GM20431 (cell line): ENCODE data around the gene AHRR.

Source experiments
- in situ Hi-C: fragments of 300-500 bp; cut with MseI, MboI; formaldehyde crosslinking; loops from one replicate; pipeline ENCODE4 v1.15.0; 2020; ENCODE audit warnings: low sequenced_read_pairs; ENCODE audit not compliant: unreplicated experiment

Gene AHRR

GRCh38 chr5:343461-344401, 22.2 kb downstream of the AHRR start:
- in situ Hi-C loops, result no loop called here

GRCh38 chr5:344668-345067, 23.2 kb downstream of the AHRR start:
- in situ Hi-C loops, result no loop called here

- in situ Hi-C loops, result no loop called here
Observed at GRCh38 chr5:345404-346195, 24.1 kb downstream of the AHRR start.

DNA sequence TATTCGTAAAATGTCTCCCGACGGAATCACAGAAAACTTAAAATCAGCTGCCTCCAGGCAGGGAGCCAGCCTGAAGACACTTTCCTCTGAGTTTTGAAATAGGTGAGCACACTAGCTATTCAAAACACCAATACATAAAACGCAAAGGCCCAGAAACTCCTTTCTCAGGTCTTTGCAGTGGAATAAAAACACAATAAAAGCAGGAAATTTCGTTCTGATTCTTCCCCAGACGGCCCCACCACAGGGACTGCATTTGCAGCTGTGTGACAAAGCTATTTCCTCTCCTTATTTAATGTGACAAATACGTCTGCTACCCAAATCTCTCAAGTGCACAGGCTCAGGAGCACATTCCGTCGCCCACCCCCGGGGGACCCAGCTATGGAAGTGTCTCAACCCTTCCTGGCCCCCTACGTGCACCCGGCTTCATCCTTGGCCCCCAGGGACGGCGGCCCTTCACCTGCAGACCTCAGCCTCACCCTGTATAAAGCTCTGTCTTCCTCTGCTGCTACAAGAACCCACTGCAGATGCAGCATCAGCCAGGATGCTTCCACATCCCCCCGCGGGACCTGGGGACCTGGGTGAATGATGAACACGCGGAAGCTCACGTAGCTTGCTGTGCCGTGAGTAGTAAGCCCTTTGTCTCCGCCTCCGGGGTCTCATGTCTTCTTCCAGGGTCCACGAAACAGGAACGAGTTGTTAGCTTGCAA, 24.9 kb downstream of the AHRR start:
- in situ Hi-C loops, result no loop called here

DNA sequence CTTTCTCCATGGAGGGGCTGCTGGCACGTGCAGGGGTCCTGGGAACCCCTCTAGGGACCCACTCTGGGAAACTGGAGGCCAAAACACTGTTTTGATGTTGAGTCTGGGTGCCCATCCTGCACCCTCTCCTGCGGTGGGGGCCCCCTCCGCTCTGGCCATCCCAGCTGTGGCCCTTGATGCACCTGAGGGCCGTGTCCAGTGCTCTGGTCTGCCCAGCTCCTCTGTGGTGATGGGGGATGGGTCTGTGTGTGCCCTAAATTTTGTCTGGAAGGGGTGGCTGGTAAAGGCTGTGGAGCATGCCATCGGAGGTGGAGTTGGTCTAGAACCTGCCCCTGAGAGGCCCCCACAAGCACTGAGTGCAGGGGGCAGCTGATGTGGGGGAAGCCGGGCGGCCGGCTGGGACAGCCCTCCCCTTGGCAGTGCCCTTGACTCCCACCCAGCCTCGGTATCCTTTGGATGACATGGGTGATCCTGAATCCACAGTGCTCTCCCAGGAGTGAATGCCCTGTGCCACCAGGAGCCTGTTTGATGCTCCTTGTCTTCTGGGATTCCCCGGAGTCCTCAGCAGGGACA, 26.3 kb downstream of the AHRR start:
- in situ Hi-C loops, result no loop called here

GRCh38 chr5:348726-349125, 27.2 kb downstream of the AHRR start:
- in situ Hi-C loops, result no loop called here

- in situ Hi-C loops, result no loop called here
Observed at GRCh38 chr5:350355-350754, 28.8 kb downstream of the AHRR start.

DNA sequence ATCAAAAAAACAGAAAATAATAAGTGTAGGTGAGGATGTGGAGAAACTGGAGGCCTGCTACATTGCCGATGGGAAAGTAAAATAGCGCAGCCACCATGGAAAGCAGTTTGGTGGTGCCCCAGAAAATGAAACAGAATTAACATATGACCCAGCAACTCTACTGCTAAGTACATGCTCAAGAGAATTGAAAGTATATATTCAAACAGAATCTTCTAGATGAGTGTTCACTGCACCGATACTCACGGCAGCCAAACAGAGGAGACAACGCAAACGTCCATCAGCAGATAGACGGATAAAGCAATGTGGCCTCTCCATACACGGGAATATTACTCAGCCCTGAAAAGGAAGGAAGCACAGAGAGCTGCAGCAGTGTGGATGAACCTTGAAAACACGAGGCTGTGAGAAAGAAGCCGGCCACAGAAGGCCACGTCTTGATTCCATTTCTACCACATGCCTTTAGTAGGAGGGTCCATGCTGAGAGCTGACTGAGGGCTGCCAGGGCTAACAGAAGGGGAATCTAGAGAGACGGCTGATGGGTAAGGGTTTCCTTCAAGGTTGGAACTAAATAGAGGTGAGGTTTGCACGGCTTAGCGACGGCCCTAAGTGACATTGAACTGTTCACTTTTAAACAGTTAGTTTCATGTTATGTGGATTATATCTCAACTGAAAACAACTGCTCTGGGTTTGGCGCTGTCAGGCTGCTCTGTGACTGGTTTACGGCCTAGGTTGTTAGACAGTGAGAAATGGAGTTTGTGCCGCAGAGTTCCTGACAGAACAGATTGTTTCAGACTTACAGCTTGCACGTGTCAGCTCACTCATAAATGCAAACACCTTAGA, 29.8 kb downstream of the AHRR start:
- in situ Hi-C loops, result no loop called here

GRCh38 chr5:351921-352245, 30.4 kb downstream of the AHRR start:
- in situ Hi-C loops, result no loop called here

DNA sequence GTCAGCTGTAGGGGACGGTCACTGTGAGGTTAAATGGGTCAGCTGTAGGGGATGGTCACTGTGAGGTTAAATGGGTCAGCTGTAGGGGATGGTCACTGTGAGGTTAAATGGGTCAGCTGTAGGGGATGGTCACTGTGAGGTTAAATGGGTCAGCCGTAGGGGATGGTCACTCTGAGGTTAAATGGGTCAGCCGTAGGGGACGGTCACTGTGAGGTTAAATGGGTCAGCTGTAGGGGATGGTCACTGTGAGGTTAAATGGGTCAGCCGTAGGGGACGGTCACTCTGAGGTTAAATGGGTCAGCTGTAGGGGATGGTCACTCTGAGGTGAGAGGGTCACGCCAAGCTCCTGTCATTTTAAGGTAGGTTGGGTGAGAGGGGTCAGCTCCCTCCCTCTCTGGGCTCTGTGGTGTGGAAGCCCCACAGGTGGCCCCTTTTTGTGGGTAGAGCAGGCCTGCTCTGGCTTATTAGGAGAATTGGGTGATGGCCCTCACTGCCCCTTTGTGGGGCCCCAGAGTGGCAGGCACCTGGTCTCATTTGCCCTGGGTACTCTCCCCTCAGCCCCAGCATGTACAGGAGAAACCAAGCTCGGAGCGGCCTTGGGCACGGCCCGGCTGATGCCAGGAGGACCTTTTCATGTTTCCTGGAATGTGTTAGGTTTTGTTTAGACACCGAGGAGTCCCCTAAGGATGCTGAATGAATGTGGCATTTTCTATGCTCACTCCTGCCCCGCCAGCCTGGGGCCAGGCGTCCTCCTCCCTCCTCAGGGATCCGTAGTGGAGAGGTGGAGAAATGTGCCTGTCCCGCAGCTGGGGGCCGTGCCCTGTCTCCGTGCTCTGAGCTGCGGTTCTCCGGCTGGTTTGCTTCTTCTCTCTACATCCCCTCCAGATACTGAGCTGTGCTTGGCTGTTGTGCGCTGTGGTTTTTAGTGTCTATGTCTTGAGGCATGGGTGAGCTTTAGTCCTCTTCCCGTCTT, 31.4 kb downstream of the AHRR start:
- in situ Hi-C loops, result no loop called here

GRCh38 chr5:353612-354580, 32.4 kb downstream of the AHRR start:
- in situ Hi-C loops, result no loop called here

DNA sequence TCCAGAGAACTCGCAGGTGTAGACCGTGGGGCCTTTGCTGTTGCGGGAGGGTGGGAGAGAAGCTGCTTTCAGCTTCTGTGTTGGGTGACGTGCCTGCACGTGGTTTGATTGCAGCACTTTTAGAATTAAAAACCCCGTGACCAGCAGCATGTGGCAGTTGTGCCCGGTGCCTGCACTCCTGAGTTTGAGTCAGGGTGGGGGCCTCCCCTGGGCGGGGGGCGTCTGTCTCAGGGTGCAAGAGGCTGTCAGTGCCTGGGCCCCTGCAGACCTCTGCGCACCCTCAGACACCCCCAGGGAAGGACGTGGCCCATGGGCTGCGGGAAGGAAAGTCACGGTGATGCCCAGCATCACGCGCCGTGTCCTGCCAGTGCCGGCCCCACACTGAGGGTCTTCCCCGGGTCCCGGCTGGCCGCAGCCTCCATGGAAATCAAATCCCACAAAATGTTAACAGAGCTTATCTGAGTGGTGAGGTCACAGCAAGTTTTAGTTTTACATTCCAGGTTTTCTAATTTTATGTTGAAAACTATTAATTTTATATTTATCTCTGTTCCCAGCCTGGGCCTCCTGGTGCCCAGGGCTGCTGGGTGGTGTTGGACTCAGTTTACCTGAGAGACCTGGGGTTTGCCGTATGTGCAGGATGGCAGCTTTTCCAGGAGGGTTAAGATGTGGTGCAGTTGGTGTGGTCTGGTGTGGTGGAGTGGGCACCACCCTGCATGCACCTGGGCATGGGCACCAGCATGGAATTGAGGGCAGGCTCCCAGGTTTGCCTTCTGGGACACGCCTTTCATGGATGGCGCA, 33.3 kb downstream of the AHRR start:
- in situ Hi-C loops, result no loop called here

- in situ Hi-C loops, result no loop called here
Observed at GRCh38 chr5:355379-355935, 33.9 kb downstream of the AHRR start.

GRCh38 chr5:355958-356357, 34.4 kb downstream of the AHRR start:
- in situ Hi-C loops, result no loop called here

- in situ Hi-C loops, result no loop called here
Observed at GRCh38 chr5:359301-359897, 37.9 kb downstream of the AHRR start.
